Measurements from ENCODE around the gene GNAQ.
A peak's percentile ranks its signal among the peaks of the same experiment; 100 is the strongest.

- TF ChIP-seq, protein P1, sequence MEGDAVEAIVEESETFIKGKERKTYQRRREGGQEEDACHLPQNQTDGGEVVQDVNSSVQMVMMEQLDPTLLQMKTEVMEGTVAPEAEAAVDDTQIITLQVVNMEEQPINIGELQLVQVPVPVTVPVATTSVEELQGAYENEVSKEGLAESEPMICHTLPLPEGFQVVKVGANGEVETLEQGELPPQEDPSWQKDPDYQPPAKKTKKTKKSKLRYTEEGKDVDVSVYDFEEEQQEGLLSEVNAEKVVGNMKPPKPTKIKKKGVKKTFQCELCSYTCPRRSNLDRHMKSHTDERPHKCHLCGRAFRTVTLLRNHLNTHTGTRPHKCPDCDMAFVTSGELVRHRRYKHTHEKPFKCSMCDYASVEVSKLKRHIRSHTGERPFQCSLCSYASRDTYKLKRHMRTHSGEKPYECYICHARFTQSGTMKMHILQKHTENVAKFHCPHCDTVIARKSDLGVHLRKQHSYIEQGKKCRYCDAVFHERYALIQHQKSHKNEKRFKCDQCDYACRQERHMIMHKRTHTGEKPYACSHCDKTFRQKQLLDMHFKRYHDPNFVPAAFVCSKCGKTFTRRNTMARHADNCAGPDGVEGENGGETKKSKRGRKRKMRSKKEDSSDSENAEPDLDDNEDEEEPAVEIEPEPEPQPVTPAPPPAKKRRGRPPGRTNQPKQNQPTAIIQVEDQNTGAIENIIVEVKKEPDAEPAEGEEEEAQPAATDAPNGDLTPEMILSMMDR (conservative IDR thresholded peaks at IDR 0.05 in 1 of 2, IDR thresholded peaks at IDR 0.05 in 1 of 2; ENCODE audit: extremely low read depth in 1 of 2, insufficient read depth in 1 of 2, low read depth in 1 of 2, low read length in 2 of 2): peak; percentile 78 to 83
- no peak for TF ChIP-seq EZH2 (IDR thresholded peaks at IDR 0.05; ENCODE audit: borderline replicate concordance, low read length)
Observed at GRCh38 chr9:78035383-78035993, 3.9 kb upstream of the GNAQ start.
